ENCODE measurements around the gene ACYP2.

DNA sequence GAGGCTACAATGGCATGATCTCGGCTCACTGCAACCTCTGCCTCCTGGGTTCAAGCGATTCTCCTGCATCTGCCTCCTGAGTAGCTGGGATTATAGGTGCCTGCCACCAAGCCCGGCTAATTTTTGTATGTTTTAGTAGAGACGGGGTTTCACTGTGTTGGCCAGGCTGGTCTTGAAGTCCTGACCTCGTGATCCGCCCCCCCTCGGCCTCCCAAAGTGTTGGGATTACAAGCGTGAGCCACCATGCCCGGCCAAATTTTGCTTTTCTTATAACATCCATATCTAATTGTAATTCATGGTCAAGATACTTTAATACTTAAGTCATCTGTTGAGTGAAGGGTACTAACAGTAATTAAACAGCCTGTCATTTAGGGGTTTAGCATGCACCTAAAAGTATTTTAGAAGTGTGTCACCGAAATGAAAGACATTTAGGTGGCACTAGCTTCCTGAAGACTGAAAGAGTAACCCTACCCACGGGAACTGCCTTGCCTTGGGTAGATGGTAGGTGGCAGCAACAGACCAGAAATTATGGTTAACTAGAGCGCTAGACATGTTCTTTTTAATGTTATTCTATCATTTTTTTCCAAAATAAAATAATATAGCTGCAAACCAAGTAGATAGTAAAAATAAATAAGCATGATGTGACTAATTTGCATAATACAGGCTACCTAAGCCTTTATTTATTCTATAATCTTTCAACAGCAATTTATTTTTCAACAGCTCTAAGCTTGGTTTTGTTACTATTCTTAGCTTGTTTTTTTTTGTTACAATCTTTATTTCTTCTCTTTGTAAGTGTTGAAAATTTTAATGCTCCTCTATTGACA, 8.6 kb upstream of the ACYP2 start:
- TF ChIP-seq POLR2A (IDR thresholded peaks at IDR 0.05; ENCODE audit: low read length): no peak
- no peak for TF ChIP-seq GATA1 (IDR thresholded peaks at IDR 0.05; ENCODE audit: low read depth, low read length)
